GM12864 (cell line): ENCODE results near the gene SPATA16.
"Not testable (repeated sequence)": the region's sequence is repeated elsewhere in the genome, so short reads cannot be mapped to it uniquely, and the experiment has no call there.

Experiments used
- DNase-seq: peaks from one replicate; pipeline ENCODE4 v3.0.0-alpha.2; 2011; ENCODE audit warnings: low read depth
- H3K4me3 ChIP-seq: 2 replicates; pipeline ENCODE4 v1.5.1; 2011; ENCODE audit warnings: mild to moderate bottlenecking, low read depth, low read length, control low read depth
- CTCF ChIP-seq: IDR thresholded peaks from 2 replicates; pipeline ENCODE4 v1.5.1; 2011; ENCODE audit warnings: low read depth, mild to moderate bottlenecking, moderate library complexity, low read length, control low read depth, inconsistent platforms; ENCODE audit errors: missing control alignments

Gene SPATA16

GRCh38 chr3:172974969-172975368, 166.1 kb downstream of the SPATA16 start:
- no peak for DNase-seq
- TF ChIP-seq CTCF, result no peak
- no peak overlapping the region for H3K4me3 ChIP-seq

GRCh38 chr3:172973799-172974198, 167.2 kb downstream of the SPATA16 start:
- TF ChIP-seq CTCF, result no peak
- H3K4me3 ChIP-seq, result no peak overlapping the region
- DNase-seq, result no peak

- H3K4me3 ChIP-seq, result no peak overlapping the region
Measured at GRCh38 chr3:172972717-172973116, 168.3 kb downstream of the SPATA16 start.

GRCh38 chr3:172972067-172972466, 169.0 kb downstream of the SPATA16 start:
- no peak for TF ChIP-seq CTCF
- no peak for DNase-seq
- H3K4me3 ChIP-seq, result no peak overlapping the region

More at GRCh38 chr3:172972717-172973116, 168.3 kb downstream of the SPATA16 start:
- no peak for DNase-seq
- no peak for TF ChIP-seq CTCF

GRCh38 chr3:172968646-172969045, 172.4 kb downstream of the SPATA16 start:
- no peak for TF ChIP-seq CTCF
- H3K4me3 ChIP-seq, result no peak overlapping the region
- no peak for DNase-seq

- TF ChIP-seq CTCF, result no peak
- no peak overlapping the region for H3K4me3 ChIP-seq
- no peak for DNase-seq
Measured at GRCh38 chr3:172965256-172965655, 175.8 kb downstream of the SPATA16 start.

- not testable (repeated sequence) for DNase-seq, H3K4me3 ChIP-seq
Measured at GRCh38 chr3:172960626-172961182, 180.3 kb downstream of the SPATA16 start.
